GM12878 (cell line): Measurements from ENCODE around the gene KHDRBS1. TPM values are rescaled to one million over a fixed set of nuclear protein-coding genes. Genes with fewer than 3 reads are reported as not detected.

Source experiments
- BCL11A ChIP-seq: IDR thresholded peaks from 2 replicates; pipeline ENCODE4 v1.6.1; 2011; ENCODE audit warnings: low read depth, low read length
- CBFB ChIP-seq: IDR thresholded peaks from 2 replicates; pipeline ENCODE4 v1.6.1; 2016; ENCODE audit warnings: antibody characterized with exemption, low read depth
- CBX5 ChIP-seq: sonication (generic); IDR thresholded peaks from 2 replicates; pipeline ENCODE4 v1.6.1; 2016; ENCODE audit warnings: low read depth, moderate library complexity, mild to moderate bottlenecking, inconsistent platforms
- EP300 ChIP-seq, 2 experiments: fragments of 150-350 bp in 1 of 2; IDR thresholded peaks; 2 replicates each; pipeline ENCODE4 v1.6.1; 2011 to 2012; ENCODE audit warnings: low read depth in 2 of 2, low read length in 2 of 2, borderline replicate concordance in 1 of 2, improper control_type of control experiment in 1 of 2, inconsistent platforms in 1 of 2; ENCODE audit not compliant: control insufficient read depth in 1 of 2
- ESRRA ChIP-seq: IDR thresholded peaks from 2 replicates; pipeline ENCODE4 v1.6.1; 2012; ENCODE audit warnings: mild to moderate bottlenecking, low read length, improper control_type of control experiment
- FOXM1 ChIP-seq: IDR thresholded peaks from 2 replicates; pipeline ENCODE4 v1.6.1; 2012; ENCODE audit warnings: low read depth, mild to moderate bottlenecking, inconsistent platforms, low read length, moderate library complexity
- GATAD2B ChIP-seq: fragments of 450-650 bp; conservative IDR thresholded peaks from 2 replicates; pipeline ENCODE4 v1.6.1; 2017; ENCODE audit warnings: low read depth, mild to moderate bottlenecking, moderate library complexity
- JUND ChIP-seq: IDR thresholded peaks from 2 replicates; pipeline ENCODE4 v1.6.1; 2012; ENCODE audit warnings: low read depth, mild to moderate bottlenecking, low read length, improper control_type of control experiment, moderate library complexity
- KLF5 ChIP-seq: fragments of 450-650 bp; IDR thresholded peaks from 2 replicates; pipeline ENCODE4 v1.6.1; 2014; ENCODE audit warnings: mild to moderate bottlenecking; ENCODE audit not compliant: partially characterized antibody
- MTA2 ChIP-seq: fragments of 450-650 bp; IDR thresholded peaks from 2 replicates; pipeline ENCODE4 v1.6.1; 2016; ENCODE audit warnings: low read depth, mild to moderate bottlenecking, moderate library complexity
- NBN ChIP-seq: fragments of 450-650 bp; IDR thresholded peaks from 2 replicates; pipeline ENCODE4 v1.6.1; 2016
- NR2C1 ChIP-seq: fragments of 450-650 bp; IDR thresholded peaks from 2 replicates; pipeline ENCODE4 v1.6.1; 2017; ENCODE audit warnings: antibody characterized with exemption, mild to moderate bottlenecking, moderate library complexity
- PAX8 ChIP-seq: fragments of 450-650 bp; IDR thresholded peaks from 2 replicates; pipeline ENCODE4 v1.6.1; 2017; ENCODE audit warnings: mild to moderate bottlenecking, moderate library complexity
- POU2F2 ChIP-seq: IDR thresholded peaks from 3 replicates; pipeline ENCODE4 v1.6.1; 2011; ENCODE audit warnings: low read depth, mild to moderate bottlenecking, low read length, borderline replicate concordance
- SPI1 ChIP-seq: IDR thresholded peaks from 2 replicates; pipeline ENCODE4 v1.6.1; 2011; ENCODE audit warnings: low read depth, mild to moderate bottlenecking, low read length, moderate library complexity, borderline replicate concordance; ENCODE audit not compliant: insufficient read depth
- SRF ChIP-seq, 2 experiments: IDR thresholded peaks; 2 replicates each; pipeline ENCODE4 v1.6.1; 2011; ENCODE audit warnings: low read depth in 2 of 2, low read length in 2 of 2, mild to moderate bottlenecking in 1 of 2, moderate library complexity in 1 of 2
- TCF12 ChIP-seq: IDR thresholded peaks from 2 replicates; pipeline ENCODE4 v1.6.1; 2011; ENCODE audit warnings: low read depth, mild to moderate bottlenecking, low read length
- WRNIP1 ChIP-seq: IDR thresholded peaks from 2 replicates; pipeline ENCODE4 v1.6.1; 2011; ENCODE audit warnings: low read depth, low read length, improper control_type of control experiment, borderline replicate concordance
- polyA plus RNA-seq, 11 experiments: library from polyadenylated mRNA; depleted of rRNA in 4 of 11; unstranded in 6 of 11; stranded (reverse) in 5 of 11; fragments of >200 nt; fragmentation: Nextera tagmentation in 4 of 11; fragmentation: Illumina TruSeq in 1 of 11; extraction: Ambion mirVana in 4 of 11; extraction: Trizol in 1 of 11; gene quantifications; 1 replicate in 1 of 11; 2 replicates in 10 of 11; pipeline versions ENCODE4 v1.2.1 to v1.2.3, GENCODE V29; 2011 to 2016; ENCODE audit warnings: inconsistent platforms in 2 of 11, missing spikeins in 2 of 11, low read depth in 1 of 11
- total RNA-seq, 4 experiments: library from RNA; depleted of rRNA in 3 of 4; stranded (reverse); fragments of >200 nt in 3 of 4; fragmentation: Illumina TruSeq in 1 of 4; extraction: Trizol in 1 of 4; gene quantifications; 2 replicates each; pipeline versions ENCODE4 v1.2.1 to v1.2.3, GENCODE V29; 2013 to 2021
- TF ChIP-seq, protein P1 (sequence below): fragments of 450-650 bp; IDR thresholded peaks from 2 replicates; pipeline ENCODE4 v1.6.1; 2017; ENCODE audit warnings: low read depth, mild to moderate bottlenecking, moderate library complexity
- TF ChIP-seq, protein P2 (sequence below): IDR thresholded peaks from 2 replicates; pipeline ENCODE4 v1.6.1; 2011; ENCODE audit warnings: low read depth, mild to moderate bottlenecking, low read length, moderate library complexity, borderline replicate concordance; ENCODE audit errors: extremely low read depth
- TF ChIP-seq, protein P3 (sequence below): fragments of 450-650 bp; IDR thresholded peaks from 2 replicates; pipeline ENCODE4 v1.6.1; 2016; ENCODE audit warnings: mild to moderate bottlenecking
- TF ChIP-seq, protein P4 (sequence below): IDR thresholded peaks from 2 replicates; pipeline ENCODE4 v1.6.1; 2012; ENCODE audit warnings: low read depth, low read length, improper control_type of control experiment
- TF ChIP-seq, protein P5 (sequence below), 3 experiments: IDR thresholded peaks in 2 of 3; conservative IDR thresholded peaks in 1 of 3; 2 replicates each; pipeline ENCODE4 v1.5.1; 2011; ENCODE audit warnings: low read depth in 3 of 3, low read length in 3 of 3, mild to moderate bottlenecking in 3 of 3, control low read depth in 2 of 3, moderate library complexity in 2 of 3, inconsistent platforms in 1 of 3, mixed read lengths in 1 of 3; ENCODE audit not compliant: control insufficient read depth in 2 of 3, insufficient read depth in 1 of 3; ENCODE audit errors: extremely low read depth in 1 of 3
- TF ChIP-seq, protein P6 (sequence below): IDR thresholded peaks from 2 replicates; pipeline ENCODE4 v1.6.1; 2012; ENCODE audit warnings: low read depth, low read length, improper control_type of control experiment

Gene KHDRBS1
- total and polyA plus RNA-seq, 10 of the 15 experiments (the other 5 are each of a cell fraction or from before 2014, with no cell fraction given): 42.5 to 204 (median 96.0) TPM

DNA sequence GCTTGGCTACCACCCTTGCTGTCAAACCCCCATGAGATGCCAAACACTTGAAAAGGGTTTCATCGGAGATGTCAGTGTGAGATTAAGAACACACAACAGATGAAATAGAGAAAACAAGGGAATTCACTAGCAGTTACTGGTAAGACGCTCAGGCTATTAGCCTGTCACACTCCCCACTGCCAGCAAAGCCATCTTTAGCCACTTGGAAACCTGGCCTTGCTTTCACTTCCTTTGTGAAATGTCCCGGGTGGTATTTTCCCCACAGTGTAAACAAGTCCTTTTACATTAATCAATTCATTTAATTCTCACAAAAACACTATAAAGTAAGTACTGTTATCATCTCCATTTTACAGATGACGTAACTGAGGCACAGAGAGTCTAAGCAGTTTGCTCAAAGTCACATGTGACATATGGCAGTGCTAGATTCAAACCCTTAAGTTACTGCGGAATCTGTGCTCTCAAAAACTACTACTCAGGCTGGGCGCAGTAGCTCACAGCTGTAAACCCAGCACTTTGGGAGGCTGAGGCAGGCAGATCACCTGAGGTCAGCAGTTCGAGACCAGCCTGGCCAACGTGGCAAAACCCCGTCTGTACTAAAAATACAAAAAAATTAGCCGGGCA lies 32.7 kb upstream of the KHDRBS1 start (continued):
- no peak for TF ChIP-seq KLF5
- TF ChIP-seq MTA2: peak; percentile 70; the same call in 1 of the 2 replicates
- TF ChIP-seq, protein P1, sequence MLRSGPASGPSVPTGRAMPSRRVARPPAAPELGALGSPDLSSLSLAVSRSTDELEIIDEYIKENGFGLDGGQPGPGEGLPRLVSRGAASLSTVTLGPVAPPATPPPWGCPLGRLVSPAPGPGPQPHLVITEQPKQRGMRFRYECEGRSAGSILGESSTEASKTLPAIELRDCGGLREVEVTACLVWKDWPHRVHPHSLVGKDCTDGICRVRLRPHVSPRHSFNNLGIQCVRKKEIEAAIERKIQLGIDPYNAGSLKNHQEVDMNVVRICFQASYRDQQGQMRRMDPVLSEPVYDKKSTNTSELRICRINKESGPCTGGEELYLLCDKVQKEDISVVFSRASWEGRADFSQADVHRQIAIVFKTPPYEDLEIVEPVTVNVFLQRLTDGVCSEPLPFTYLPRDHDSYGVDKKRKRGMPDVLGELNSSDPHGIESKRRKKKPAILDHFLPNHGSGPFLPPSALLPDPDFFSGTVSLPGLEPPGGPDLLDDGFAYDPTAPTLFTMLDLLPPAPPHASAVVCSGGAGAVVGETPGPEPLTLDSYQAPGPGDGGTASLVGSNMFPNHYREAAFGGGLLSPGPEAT: peak; percentile 73; the same call in 1 of the 2 replicates
- TF ChIP-seq NBN: 0 out of 2 replicates have a peak, but pooled peaks have one; percentile 53
- no peak for TF ChIP-seq TCF12
- TF ChIP-seq, protein P2, sequence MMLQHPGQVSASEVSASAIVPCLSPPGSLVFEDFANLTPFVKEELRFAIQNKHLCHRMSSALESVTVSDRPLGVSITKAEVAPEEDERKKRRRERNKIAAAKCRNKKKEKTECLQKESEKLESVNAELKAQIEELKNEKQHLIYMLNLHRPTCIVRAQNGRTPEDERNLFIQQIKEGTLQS: no peak
- TF ChIP-seq SPI1: peak; percentile 93
- TF ChIP-seq CBX5: no peak
- TF ChIP-seq JUND: no peak
- no peak for TF ChIP-seq CBFB
- TF ChIP-seq, protein P3, sequence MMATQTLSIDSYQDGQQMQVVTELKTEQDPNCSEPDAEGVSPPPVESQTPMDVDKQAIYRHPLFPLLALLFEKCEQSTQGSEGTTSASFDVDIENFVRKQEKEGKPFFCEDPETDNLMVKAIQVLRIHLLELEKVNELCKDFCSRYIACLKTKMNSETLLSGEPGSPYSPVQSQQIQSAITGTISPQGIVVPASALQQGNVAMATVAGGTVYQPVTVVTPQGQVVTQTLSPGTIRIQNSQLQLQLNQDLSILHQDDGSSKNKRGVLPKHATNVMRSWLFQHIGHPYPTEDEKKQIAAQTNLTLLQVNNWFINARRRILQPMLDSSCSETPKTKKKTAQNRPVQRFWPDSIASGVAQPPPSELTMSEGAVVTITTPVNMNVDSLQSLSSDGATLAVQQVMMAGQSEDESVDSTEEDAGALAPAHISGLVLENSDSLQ: peak; percentile 64
- no peak for TF ChIP-seq SRF (IDR thresholded peaks at IDR 0.05; ENCODE audit: low read depth in 2 of 2, low read length in 2 of 2)
- TF ChIP-seq, protein P4, sequence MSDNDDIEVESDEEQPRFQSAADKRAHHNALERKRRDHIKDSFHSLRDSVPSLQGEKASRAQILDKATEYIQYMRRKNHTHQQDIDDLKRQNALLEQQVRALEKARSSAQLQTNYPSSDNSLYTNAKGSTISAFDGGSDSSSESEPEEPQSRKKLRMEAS: no peak
- TF ChIP-seq BCL11A: 0 out of 2 replicates have a peak, but pooled peaks have one; percentile 11
- TF ChIP-seq POU2F2: no peak; the same call in 2 of the 3 replicates
- TF ChIP-seq FOXM1: 0 out of 2 replicates have a peak, but pooled peaks have one; percentile 29
- TF ChIP-seq ESRRA: no peak
- no peak for TF ChIP-seq PAX8
- TF ChIP-seq NR2C1: peak; percentile 19; the same call in 1 of the 2 replicates
- peak in 1 of 2 experiments; percentile 65; a peak in 2 of 4 replicates for TF ChIP-seq EP300 (IDR thresholded peaks at IDR 0.05; ENCODE audit: borderline replicate concordance in 1 of 2, control insufficient read depth in 1 of 2, low read depth in 2 of 2, low read length in 2 of 2)
- TF ChIP-seq, protein P5, sequence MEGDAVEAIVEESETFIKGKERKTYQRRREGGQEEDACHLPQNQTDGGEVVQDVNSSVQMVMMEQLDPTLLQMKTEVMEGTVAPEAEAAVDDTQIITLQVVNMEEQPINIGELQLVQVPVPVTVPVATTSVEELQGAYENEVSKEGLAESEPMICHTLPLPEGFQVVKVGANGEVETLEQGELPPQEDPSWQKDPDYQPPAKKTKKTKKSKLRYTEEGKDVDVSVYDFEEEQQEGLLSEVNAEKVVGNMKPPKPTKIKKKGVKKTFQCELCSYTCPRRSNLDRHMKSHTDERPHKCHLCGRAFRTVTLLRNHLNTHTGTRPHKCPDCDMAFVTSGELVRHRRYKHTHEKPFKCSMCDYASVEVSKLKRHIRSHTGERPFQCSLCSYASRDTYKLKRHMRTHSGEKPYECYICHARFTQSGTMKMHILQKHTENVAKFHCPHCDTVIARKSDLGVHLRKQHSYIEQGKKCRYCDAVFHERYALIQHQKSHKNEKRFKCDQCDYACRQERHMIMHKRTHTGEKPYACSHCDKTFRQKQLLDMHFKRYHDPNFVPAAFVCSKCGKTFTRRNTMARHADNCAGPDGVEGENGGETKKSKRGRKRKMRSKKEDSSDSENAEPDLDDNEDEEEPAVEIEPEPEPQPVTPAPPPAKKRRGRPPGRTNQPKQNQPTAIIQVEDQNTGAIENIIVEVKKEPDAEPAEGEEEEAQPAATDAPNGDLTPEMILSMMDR (IDR thresholded peaks at IDR 0.05 in 2 of 3, conservative IDR thresholded peaks at IDR 0.05 in 1 of 3; ENCODE audit: control insufficient read depth in 2 of 3, extremely low read depth in 1 of 3, insufficient read depth in 1 of 3, low read depth in 3 of 3, low read length in 3 of 3): peak in 1 of 3 experiments; percentile 24; a peak in 1 of 6 replicates
- TF ChIP-seq, protein P6, sequence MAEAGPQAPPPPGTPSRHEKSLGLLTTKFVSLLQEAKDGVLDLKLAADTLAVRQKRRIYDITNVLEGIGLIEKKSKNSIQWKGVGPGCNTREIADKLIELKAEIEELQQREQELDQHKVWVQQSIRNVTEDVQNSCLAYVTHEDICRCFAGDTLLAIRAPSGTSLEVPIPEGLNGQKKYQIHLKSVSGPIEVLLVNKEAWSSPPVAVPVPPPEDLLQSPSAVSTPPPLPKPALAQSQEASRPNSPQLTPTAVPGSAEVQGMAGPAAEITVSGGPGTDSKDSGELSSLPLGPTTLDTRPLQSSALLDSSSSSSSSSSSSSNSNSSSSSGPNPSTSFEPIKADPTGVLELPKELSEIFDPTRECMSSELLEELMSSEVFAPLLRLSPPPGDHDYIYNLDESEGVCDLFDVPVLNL: no peak
- peak; percentile 55; the same call in 1 of the 2 replicates for TF ChIP-seq GATAD2B
- no peak for TF ChIP-seq WRNIP1
